ENCODE data around the gene PXYLP1.
"Not testable (repeated sequence)": the region's sequence is repeated elsewhere in the genome, so short reads cannot be mapped to it uniquely, and the experiment has no call there.

PXYLP1 gene

DNA sequence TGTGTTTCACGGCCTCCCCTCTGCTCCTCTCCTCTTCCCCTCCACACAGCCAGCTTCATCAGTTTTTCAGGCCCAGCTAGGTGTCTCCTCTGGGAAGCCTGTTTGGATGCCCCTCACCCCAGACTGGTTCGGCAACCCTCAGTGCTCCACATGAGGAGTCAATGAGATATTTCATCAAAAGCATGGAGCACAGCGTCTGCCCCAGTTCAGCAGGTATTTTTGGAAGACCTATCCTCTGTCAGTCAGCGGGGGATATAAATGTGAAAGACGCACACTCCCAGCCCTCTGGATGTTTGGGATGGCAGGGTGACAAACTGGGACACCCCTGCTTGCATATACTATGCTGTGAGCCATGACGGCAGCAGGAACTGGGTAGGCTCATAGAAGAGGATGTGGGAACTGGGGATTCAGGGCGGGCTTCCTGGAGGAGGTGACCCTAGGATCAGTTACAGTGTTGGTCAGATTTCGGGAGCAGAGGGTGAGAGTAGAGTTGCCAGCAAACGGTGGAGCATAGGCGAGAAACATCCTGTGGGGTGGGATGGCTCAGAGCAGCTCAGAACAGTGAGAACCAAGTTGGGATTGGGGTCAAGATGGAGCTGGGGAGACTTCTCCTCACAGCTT lies 42.9 kb downstream of the PXYLP1 start:
- DNase-seq: no peak

DNA sequence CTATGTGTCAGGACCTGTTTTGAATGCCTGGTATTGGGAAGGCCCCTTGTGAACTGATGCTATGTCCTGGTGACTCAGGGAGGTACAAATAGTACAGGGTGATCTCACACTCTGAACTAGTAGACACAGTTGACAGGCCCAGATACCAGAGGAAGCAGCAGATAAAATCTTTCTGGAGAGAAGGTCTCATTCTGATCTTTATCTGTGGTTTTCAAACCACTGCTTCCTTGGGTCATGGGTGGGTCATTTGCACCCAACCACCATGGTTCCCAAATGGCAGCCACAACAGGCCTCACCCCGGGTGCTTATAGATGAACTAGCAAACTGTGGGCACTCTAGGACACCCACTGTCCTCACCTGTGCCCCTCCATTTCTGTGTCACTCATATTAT lies 43.4 kb downstream of the PXYLP1 start:
- DNase-seq: no peak

DNA sequence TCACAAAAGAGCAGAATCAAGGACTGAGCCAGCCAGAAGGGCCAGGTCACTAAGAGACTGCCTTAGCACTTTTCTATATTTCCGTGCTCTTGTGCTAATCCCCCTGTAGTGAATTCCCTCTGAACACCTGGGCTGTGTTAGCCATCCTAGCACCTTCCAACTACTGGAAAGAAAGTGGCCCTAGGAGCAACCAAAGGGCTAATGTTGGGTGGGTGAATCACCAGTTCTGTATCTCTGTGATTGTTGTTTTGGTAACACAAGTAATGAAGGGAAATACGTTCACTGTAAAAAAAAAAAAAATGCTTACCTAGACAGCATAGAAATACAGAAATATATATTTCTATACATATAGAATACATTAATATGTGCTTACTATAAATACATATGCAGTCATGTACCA lies 43.9 kb downstream of the PXYLP1 start:
- DNase-seq: no peak

DNA sequence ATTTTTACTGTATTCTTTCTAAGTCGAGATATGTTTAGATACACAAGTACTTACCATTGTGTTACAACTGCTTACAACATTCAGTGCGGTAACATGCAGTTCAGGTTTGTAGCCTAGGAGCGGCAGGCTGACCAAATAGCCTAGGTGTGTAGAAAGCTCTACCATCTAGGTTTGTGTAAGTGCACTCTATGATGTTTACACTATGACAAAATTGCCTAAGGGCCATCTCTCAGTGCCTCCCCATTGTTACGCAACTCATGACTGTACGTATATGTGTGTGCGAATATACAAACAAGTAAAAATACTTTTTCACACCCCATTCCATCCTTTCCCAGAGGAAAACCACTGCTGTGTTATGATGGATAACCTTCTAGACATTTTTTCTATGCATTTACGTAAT lies 44.3 kb downstream of the PXYLP1 start:
- DNase-seq: no peak

DNA sequence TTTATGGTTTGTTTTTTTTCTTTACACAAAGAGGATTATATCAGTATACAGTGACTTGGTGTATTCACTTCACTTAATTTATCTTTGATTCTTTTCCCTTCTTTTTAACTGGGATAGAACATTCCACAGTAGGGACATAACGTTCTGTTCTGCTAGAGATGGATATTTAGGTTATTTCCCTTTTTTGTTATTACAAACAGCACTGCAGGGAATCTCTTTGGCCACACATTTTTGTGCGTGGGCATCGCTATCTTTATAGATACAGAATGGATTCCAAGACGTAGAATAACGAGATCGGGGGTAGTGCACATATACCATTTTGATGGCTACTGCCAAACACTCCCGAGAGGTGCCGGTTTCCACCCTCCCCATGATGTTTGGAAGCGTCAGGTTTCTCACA lies 44.8 kb downstream of the PXYLP1 start:
- DNase-seq: no peak

DNA sequence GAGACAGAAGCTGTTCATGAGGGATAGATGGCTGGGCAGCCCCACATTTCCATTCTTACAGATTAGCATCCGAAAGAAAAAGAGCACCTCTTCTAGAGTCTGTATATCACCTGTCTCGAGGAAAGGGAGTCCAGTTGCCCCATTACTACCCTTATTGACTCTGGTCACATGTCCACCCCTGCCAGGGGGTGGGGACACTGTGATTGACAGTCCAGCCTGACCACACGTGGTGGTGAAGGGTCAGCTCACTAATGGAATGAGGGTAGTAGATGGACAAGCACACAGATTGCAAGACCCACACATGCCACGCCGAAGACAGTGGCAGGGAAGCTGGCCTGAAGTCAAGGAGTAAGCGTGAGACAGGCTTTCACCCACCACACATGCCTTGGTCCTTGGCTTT lies 45.8 kb downstream of the PXYLP1 start:
- no peak for DNase-seq

DNA sequence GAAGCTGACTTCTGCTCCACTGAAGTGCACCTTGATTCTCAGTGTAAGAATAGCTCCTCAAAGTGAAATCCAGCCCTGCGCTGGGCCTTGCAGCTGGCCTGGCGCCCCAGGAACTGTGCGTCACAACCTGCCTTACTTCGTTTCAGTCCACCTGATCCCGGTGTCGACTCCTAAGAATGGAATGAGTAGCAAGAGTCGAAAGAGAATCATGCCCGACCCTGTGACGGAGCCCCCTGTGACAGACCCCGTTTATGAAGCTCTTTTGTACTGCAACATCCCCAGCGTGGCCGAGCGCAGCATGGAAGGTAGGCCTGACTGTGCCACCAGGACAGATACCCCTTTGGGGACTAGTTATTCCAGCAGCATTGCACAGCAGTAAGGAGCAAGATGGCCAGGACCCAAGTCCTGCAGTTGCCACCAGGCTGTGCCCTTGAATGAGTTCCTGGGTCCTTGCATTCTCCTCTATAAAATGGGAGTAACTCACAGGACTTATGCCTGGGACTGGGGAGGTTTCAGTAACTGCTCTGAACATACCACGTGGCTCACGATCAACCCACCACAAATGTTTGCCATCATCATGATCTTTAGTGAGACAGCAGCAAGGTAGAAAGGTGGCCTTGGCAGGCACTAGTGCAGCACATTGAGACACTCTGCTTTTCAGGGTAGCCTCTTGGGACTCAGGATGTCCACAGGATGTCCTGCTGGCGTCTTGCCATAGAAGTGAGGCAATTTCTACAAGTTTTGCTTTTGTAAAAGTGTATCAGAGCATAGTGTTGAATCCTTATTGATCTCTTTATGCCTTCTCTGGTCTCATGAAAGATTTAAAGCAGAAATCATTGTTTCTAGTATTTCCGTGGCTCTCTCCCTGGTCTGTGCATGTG lies 46.8 kb downstream of the PXYLP1 start:
- no peak for DNase-seq

DNA sequence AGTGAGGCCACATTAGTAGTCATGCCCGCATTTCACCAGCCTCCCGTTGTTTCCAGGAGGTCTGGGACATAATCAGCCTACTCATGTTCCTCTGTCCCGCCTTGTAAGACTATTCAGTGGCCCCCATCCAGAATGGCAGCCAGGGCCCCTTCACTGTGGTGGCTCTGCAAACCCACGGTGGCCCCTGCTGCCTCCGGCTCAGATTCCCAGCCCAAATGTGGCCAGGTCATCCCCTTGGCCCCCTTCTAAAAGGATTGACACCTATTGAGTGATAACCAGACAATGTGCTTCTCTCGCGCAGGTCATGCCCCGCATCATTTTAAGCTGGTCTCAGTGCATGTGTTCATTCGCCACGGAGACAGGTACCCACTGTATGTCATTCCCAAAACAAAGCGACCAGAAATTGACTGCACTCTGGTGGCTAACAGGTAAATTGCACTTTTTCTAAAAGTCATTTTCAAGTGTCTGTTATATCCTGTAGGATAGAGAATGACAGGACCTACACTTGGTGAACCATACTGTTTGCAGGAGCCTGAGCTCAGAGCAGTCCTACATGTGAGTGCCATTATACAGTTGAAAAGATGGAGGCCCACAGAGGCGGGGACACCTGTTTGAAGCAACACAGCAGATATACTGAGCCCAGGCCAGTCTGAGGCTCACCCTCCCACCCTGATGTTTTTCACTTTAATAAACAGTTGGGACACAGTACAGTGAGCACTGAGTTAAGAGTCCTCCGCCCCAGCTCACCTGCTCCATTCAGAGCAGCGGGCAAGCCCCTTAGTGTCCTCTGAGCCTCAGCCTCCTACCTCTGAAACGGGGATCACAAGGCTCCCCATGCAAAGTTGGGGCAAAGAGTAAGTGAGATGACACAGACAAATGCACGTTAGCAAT lies 47.7 kb downstream of the PXYLP1 start:
- no peak for DNase-seq

DNA sequence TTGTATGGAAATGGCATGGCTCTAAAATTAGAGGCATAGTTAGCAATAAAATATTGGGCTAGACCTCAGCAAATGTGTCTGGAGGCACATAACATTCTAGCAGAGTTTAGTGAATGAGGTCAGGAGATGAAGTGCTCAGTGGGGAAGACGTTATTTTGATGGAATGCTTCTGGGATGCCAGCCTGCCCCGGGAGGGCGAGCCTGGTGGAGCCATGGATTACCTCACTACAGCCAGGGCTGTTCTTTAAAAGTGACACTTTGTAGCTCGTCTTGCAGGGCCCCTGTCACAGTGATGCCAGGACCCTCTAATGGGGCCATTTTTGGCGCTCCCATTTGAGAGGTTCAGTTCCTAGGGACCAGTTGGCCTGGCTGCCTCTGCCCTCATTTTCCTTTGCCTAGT lies 48.5 kb downstream of the PXYLP1 start:
- DNase-seq: no peak

DNA sequence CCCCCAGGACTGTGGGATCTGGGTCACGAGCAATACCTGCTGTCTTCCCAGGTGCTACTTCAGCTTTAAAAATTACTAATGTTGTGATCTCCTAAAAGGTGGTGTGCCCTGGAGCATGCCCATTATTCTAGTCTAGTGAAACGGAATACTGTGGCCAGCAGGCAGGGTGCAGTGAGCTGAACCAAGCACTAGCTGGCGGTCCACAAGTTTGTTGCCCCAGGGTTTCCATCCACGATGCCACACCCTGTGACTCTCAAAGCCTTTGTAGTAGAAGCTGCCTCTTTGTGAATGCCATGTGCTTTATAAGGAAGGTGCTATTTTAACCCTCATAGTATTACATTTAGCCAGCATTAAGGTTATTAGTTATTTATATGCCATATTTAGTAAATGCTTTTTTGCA lies 49.1 kb downstream of the PXYLP1 start:
- DNase-seq: no peak

DNA sequence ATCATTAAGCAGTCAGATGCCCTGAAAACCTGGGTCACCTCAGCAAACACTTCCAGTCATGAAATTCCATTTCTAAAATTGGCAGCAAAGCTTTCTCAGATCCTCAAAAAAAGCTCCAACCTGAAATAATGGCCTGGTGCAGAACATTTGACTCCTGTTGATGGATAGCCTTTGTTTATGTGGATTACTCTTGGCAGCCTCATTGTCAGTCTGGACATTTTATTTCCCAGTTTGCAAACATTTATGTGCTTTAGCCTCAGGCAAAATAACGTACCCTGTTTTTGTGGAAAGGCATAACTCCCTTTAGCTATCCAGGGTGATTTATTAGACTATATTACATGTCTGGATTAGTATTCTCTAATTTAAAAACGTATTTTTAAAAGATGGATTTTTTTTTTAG lies 53.9 kb downstream of the PXYLP1 start:
- no peak for DNase-seq

DNA sequence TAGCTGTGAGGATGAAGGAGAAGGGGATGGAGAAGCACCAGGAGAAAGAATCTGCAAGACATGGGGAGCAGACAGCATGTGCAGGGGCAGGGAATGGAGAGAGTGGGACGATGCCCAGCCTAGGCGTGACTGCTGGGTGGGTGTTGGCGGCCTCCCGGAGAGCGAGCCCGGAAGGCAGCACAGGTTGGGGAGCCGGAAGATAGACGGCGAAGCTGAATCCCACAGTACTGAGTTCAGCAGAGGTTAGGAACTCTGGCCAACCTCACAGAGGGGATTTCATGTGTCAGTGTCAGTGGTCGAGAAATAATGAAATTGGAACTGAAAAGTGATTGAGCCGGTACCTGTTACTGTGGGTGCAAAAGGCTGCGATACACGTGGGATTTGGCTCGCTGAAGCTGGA lies 55.2 kb downstream of the PXYLP1 start:
- DNase-seq: no peak

DNA sequence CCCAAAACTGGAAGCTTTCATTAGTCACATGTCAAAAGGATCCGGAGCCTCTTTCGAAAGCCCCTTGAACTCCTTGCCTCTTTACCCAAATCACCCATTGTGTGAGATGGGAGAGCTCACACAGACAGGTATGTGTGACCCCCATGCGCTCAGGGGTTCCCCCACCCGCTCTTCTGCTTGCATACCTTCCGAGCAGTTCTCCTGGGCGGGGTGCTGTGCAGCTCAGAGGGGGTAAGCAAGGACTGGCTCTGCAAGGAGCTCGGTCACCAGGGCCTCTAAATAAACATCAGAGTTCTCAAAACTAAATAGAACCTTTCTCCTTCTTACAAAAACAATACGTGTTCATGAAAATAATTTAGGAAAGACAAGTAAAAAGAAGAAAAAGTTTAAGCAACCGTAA lies 55.7 kb downstream of the PXYLP1 start:
- DNase-seq: no peak

DNA sequence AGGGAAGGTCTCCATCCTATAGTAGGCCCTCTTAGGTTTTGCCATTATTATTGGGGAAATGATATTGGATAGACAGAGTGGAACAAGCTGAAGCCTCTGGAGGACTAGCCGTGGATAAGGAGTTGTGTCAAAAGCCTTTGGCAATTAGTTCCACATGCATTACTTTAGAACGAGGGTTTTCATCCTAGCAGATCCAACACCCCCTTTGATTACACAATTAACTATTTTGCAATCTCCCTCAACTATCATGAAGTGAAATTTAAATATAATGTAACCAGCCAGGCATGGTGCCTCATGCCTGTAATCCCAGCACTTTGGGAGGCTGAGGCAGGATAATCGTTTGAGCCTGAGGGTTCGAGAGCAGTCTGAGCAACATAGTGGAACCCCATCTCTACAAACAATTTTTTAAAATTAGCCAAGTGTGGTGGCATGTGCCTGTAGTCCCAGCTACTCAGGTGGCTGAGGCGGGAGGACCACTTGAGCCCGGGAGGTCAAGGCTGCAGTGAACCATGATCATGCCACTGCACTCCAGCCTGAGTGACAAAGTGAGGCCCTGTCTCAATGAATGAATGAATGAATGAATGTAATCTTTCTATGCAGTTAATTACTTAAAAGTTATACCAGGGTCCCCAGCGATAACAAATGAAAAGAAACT lies 56.8 kb downstream of the PXYLP1 start:
- no peak for DNase-seq

DNA sequence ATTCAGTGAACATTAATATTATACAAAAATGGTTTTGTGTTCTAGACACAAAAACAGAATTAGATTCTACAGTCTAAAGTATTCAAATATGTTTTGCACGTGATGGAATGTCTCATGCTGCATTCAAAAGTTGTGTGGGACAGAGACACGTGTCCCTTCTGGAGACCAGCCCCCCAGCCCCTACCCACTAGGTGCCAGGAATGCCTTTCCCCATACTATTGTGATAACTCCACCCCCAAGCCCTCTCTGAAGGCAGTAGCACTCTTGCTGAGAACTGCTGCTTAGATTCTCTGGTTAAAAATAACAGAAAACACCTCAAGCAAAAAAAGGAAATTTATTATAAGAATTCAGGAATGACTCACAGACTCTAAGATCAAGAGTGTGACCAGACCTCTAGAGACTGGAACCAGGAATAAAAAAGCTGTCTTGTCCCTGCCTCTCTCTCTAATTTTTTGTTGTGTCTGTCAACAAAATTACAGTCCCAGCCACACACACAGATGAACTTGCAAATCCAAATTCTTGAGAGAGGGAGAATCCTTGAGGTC lies 57.7 kb downstream of the PXYLP1 start:
- no peak for DNase-seq

DNA sequence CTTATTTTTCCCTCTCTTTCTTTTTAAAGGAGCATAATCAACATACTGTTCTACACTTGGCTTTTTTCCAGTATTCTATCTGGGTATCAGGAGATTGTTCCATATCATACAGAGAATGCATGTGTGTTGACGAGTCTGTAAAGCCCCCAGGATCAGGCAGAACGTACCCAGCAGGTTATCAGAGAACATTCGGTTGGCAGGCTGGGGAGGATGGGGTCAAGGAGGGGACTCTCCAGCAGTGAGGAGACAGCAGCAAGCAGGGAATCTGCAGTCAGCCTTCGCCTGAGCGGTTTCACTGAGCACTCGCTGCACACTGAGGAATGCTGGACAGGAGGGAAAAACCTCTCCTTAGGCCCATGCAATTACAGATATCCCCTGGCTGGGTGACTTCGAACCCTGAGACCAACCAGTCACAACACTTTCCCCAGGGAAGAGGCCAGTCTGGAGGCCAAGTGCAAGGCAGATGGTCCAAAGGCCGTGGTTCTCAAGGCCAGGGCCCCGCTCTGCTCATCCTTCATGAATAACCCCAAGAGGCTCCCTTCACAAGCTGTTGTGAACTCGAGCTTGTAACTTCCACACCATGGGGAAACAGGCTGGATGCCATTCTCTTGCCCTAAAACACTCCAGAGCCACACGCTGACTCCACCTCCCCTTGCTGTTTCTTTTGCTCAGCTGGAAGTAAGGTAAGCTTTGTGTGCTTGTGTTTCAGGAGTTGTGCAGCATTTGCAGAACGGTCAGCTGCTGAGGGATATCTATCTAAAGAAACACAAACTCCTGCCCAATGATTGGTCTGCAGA lies 60.1 kb downstream of the PXYLP1 start:
- no peak for DNase-seq

DNA sequence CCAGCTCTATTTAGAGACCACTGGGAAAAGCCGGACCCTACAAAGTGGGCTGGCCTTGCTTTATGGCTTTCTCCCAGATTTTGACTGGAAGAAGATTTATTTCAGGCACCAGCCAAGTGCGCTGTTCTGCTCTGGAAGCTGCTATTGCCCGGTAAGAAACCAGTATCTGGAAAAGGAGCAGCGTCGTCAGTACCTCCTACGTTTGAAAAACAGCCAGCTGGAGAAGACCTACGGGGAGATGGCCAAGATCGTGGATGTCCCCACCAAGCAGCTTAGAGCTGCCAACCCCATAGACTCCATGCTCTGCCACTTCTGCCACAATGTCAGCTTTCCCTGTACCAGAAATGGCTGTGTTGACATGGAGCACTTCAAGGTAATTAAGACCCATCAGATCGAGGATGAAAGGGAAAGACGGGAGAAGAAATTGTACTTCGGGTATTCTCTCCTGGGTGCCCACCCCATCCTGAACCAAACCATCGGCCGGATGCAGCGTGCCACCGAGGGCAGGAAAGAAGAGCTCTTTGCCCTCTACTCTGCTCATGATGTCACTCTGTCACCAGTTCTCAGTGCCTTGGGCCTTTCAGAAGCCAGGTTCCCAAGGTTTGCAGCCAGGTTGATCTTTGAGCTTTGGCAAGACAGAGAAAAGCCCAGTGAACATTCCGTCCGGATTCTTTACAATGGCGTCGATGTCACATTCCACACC lies 60.9 kb downstream of the PXYLP1 start:
- no peak for DNase-seq

DNA sequence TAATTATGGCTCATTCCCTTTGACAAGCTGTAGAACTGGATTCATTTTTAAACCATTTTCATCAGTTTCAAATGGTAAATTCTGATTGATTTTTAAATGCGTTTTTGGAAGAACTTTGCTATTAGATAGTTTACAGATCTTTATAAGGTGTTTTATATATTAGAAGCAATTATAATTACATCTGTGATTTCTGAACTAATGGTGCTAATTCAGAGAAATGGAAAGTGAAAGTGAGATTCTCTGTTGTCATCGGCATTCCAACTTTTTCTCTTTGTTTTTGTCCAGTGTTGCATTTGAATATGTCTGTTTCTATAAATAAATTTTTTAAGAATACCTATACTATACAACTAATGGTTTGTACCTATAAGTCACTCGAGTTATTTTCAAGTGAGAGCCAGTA lies 62.7 kb downstream of the PXYLP1 start:
- no peak for DNase-seq

DNA sequence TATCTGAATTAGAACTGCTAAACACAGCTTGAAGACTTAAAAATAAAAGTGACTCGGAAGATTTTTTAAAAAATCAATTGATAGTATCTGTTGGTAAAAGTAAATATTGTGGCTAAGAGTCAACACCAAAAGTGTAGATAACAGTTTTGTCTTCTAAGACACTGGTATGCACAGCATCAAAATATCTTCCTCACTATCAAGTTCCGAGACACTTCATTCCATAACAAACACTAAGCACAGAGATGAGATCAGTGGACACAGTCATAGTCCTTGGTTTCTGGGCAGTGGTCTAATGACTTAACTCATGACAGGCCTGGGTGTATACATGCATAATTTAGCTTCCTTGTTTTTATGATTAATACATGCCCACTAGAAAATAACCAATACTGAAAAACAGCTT lies 63.2 kb downstream of the PXYLP1 start:
- no peak for DNase-seq

DNA sequence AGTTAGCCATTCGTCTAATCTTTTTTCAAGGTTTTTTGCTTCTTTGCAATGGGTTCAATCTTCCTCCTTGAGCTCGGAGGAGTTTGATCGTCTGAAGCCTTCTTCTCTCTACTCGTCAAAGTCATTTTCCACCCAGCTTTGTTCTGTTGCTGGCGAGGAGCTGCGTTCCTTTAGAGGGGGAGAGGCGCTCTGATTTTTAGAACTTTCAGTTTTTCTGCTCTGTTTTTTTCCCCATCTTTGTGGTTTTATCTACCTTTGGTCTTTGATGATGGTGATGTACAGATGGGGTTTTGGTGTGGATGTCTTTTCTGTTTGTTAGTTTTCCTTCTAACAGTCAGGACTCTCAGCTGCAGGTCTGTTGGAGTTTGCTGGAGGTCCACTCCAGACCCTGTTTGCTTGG lies 68.8 kb downstream of the PXYLP1 start:
- DNase-seq: not testable (repeated sequence)
